HG03457 (cell line): ENCODE data around the gene SLC25A33.
"Not testable (repeated sequence)": the region's sequence is repeated elsewhere in the genome, so short reads cannot be mapped to it uniquely, and the experiment has no call there.

Source experiments
- ATAC-seq: cut with Tn5 transposase; IDR thresholded peaks from one replicate; pipeline ENCODE4 v1.9.1; 2021; ENCODE audit warnings: moderate number of reproducible peaks; ENCODE audit not compliant: unreplicated experiment

Gene SLC25A33

DNA sequence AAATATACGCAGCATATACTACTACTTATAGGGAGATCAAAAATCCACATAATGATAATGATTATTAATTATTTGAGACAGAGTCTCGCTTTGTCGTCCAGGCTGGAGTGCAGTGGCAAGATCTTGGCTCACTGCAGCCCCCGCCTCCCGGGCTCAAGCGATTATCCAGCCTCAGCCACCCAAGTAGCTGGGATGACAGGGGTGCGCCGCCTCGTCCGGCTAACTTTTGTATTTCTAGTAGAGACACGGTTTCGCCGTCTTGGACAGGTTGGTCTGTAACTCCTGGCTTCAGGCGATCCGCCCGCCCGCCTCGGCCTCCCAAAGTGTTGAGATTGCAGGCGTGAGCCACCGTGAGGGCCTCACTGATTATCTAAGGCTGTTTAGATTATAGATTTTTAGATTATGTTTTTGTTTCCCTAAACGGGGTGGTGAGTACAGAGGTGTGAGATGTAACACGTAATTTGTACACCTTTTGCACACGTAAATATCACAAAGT lies 548 bp upstream of the SLC25A33 start:
- no peak for ATAC-seq

DNA sequence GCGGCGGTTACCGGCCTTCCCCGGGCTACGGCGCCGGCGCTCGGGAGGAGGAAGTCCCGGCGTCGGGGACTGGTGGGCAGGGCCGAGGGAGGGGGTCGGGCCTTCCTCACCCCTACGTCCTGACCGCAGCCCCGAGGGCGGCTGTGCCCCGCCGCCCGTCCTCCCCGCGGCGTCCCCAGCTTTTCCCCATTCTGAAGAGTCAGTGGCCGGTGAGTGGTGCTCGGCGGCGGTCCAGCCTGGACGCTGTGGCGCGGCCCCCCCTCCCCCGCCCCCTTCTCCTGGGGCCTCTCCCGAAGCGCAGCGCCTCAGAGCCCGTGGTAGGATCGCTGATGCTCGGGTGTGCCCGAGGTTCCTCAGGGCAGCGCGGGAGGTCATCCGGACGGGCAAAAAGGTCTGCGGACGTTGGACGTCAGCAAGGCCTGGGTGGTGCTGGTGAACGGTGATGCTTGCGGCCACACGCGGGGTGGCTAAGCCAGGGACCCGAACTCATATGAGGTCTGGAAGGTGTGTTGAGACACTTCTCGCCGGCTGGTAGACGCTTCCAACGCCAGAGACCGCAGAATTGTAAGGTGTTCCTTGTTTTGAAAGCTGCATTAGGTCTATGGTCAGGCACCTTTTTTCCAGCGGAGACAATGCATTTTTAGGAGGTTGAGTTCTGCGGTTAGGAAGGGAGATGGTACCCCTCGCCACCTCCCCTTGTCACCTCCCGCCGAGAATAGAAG lies 725 bp downstream of the SLC25A33 start:
- peak; percentile 31 for ATAC-seq

DNA sequence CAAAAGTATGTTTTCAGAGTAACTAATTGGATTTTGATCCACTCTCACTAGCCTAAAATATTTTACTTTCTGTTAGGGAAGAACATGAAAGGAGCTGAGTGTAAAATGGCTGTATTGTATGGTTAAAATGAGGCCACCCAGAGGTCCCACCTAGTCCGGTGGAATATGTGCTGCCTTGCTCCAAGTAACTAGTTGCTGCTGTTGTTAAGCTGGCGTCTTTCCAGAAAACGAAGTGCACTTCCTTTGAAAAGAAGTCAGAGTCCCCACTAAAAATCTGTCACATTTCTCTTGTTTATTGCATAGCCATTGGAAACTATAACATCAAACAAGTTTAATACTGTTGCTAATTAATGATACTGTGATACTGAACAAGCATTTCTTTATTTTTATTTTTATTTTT lies 3.2 kb downstream of the SLC25A33 start:
- no peak for ATAC-seq

DNA sequence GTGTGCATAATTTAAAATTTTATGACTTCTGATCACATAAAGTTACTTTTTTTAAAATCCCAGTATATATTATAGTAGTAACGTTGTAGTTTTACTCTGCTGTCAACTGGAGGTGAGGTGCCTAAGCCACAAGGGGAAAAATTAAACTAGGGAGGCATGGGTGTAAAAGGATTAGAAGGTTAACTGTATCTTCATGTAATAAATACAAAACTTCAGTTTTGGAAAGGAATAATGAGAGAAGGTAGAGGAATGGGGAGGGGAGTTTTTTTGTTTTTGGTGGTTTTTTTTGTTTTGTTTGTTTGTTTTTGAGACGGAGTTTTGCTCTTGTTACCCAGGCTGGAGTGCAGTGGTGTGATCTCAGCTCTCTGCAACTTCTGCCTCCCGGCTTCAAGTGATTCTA lies 5.7 kb downstream of the SLC25A33 start:
- no peak for ATAC-seq

DNA sequence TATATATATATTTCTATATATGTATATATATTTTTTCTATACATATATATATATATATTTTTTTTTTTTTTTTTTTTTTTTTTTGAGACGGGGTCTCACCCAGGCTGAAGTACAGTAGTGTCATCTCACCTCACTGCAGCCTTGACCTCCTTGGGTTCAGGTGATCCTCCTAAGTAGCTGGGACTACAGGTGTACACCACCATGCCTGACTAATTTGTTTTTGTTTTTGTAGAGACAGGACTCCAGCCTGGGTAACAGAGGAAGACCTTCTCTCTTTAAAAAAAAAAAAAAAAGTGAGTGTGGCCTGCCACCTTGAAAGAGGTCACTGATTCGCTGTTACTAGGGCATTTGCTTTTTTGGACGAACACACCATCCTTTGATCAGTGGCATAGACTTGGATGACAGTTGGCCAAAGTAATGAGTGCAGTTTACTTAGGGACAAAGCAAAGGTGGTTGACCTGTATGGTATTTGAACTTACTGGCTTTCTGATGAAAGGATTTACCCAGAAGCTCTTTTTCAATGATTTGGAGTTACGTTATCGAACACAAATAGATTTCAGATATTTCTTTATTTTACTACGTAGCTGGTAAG lies 10.8 kb downstream of the SLC25A33 start:
- ATAC-seq = no peak

DNA sequence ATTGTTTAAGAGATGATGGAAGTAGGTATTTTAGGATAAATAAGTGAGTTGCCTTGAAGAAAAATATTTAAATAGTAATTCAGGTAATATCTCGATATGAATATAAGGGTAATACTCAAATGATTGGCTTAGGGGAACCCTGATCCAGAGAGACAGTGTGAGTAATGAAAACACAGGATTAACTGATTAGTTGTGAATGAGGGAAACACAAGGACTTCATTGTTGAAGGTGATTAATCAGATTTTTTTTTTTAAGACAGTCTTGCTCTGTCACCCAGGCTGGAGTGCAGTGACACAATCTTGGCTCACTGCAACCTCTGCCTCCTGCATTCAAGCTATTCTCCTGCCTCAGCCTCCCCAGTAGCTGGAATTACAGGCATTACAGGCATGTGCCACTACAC lies 12.7 kb downstream of the SLC25A33 start:
- ATAC-seq = no peak

DNA sequence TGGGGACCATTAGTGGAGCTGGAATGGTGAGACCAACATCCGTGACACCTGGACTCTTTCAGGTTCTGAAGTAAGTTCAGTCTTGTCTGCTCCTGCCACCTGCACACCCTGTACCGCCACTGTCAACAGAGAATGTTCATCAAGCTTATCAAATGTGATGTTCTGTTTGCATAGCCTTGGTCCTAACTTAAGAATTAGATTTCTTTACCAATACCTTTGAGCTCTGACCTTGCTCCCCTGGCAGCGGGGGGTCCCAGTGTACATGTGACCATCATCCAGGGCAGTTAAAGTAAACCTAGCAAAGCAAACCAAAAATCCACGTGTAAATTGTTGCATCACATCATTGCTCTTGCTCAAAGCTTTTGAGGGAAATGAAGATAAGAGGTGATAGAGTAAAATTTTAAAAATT lies 14.5 kb downstream of the SLC25A33 start:
- ATAC-seq = no peak

DNA sequence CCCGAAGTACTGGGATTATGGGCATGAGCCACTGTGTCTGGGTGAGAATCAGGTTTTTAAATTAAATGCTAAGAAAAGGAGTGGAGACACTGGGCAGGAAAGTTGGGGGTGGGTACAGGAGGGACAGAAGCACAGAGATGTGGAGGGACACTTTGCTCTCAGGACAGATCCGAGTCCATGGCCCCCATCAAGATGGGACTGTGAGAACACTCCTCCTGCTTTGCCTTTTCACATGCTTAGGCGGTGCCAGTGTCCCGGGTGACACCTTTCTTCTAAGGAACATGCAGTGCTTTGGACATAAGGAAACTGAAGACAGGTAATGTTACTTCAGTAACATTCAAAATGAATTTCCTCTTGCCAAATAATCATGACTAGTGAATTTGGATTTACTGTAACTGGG lies 16.7 kb downstream of the SLC25A33 start:
- ATAC-seq = no peak

DNA sequence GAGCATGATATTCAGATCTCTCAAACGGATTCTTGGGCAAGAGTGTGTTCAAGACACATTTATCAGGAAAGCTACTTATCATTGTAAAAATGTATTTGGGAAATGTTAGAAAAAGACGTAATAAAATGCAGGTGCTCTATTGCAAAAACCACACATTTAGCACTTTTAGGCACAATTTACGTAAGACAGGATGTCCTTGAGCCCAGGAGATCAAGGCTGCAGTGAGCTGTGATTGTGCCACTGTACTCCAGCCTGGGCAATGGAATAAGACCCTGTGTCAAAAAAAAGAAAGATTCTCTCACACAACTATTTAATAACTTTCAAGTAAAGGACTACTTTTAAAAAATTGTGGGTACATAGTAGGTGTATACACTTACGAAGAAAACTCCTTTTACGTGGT lies 18.4 kb downstream of the SLC25A33 start:
- ATAC-seq = no peak

DNA sequence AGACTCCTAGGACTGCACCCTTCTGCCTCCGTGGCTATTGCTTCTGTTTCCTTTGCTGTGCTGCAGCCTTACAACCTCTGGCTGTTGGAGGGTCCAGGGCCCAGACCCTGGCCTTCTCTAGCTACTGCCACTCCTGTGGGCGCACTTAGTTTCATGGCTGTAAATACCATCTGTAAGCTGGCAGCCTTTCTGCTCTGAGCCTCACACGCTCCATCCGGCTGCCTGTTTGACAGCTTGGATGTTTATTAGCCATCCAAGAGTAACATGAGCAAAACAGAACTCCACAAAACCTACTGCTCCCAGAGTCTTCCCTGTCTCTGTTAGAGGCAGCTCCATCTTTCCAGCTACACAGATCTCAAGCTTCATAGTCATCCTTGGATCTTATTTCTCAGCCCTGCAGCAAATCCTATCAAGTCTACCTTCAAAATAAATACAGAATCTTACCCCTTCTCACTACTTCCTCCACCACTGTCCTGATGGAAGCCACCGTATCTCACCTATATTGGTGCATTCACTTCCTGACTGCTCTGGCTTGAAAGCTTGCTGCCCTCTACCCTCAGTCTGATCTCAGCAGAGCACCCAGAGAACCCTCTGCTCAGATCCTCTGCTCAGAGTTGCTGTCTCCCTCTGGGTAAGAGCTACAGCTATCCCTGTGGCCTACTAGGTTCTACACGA lies 19.1 kb downstream of the SLC25A33 start:
- no peak for ATAC-seq

DNA sequence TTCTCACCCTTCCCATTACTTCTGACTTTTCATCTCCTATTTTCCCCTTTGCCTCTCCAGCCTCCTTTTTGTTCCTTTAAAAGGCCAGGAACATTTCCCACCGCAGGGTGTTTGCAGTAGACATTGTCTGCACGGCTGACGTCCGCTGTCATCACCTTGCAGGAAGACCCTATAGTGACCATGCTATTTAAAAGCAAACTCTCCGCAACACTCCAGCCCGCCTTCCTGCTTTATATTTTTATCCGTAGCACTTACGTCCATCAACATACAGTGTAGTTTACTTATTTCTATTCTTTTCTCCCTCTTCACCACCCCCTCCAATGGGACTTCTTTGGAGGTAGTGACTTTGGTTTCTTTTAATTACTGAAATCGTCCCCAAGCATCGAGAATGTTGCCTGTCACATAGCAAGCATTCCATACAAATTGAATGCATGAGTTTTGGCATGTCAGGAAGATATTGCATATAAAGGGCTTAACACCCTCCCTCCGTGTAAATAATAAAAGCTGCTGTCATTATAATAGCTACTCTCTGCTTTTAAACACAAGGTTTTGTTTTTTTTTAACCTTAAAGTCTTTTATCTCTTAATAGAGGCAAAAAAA lies 19.8 kb downstream of the SLC25A33 start:
- no peak for ATAC-seq

DNA sequence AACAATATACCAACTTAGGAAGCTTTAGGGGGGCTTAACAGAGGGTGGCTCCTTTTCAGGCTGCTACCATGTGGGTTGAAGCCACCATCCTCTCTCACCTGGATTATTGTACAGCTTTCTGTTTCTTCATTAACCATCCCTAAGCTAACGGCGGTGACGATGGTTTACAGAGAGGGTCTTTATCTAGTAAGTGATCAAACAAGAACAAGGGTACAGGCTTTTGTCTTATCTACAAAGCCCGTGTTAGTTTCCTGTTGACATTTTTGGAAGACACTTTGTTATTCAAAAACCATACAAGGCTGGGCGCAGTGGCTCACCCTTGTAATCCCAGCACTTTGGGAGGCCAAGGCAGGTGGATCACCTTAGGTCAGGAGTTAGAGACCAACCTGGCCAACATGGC lies 20.4 kb downstream of the SLC25A33 start:
- ATAC-seq = no peak

DNA sequence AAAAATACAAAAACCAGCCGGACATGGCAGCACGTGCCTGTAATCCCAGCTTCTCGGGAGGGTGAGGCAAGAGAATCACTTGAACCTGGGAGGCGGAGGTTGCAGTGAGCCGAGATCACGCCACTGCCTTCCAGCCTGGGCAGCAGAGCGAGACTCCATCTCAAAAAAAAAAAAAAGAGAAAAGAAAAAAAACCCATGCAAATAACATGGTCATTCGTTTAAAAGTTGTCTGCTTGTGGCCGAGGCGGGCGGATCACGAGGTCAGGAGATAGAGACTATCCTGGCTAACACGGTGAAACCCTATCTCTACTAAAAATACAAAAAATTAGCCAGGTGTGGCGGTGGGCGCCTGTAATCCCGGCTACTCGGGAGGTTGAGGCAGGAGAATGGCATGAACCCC lies 20.8 kb downstream of the SLC25A33 start:
- ATAC-seq = not testable (repeated sequence)

DNA sequence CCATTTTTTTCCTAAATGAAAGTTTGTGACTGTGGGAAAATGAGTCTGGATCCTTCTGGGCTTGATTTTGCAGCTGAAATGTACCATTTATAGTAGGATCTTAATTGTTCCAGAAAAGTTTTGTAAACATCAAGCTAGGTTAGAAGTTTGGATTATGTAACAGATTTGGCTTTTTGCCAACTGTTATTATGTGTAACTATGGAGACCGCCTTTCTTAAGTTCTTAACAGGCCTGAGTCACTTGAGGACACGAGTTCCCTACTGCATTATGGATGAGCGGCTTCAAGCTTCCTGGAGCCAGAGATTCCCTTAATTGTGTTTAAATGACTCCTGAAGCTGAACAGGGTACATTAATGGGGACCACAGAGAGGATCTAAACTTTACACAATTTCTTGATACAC lies 22.2 kb downstream of the SLC25A33 start:
- no peak for ATAC-seq

DNA sequence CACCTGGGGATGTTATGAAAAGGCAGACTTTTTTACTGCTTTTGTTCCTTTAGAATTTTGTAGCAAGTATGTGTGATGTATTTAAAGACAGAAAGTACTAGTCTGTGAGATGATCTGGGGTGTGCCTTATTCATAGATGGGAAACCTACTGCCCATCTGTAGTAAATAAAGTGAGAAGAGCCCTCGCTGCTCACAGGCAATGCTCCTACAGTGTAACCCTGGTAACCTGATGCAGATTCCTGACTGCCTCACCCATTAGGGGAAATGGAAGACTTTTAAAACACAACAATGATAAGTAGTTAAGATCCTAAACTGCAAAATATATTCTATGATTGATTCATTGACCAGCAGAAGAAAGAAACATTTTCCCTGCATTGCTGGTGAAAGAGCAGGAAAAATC lies 30.0 kb downstream of the SLC25A33 start:
- no peak for ATAC-seq

DNA sequence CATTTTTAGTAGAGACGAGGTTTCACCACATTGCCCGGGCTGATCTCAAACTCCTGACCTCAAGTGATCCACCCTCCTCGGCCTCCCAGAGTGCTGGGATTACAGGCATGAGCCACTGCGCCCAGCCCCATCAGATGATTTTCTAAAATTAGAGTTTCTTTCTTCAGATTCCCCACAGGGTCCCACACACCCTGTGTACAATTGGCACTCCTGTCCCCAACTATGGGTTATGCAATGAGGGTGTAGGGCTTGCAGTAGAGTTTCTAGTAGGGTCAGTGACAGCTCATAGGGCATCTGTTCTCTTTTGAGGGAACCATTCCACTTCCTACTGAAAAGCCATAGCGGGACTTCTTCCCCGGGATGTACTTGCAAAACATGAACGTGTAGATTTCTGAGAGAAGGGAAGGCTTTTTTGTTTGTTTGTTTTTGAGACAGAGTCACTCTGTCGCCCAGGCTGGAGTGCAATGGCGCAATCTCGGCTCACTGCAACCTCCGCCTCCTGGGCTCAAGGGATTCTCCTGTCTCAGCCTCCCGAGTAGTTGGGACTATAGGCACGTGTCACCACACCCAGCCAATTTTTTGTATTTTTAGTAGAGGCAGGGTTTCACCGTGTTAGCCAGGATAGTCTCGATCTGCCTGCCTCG lies 31.7 kb downstream of the SLC25A33 start:
- ATAC-seq = not testable (repeated sequence)

DNA sequence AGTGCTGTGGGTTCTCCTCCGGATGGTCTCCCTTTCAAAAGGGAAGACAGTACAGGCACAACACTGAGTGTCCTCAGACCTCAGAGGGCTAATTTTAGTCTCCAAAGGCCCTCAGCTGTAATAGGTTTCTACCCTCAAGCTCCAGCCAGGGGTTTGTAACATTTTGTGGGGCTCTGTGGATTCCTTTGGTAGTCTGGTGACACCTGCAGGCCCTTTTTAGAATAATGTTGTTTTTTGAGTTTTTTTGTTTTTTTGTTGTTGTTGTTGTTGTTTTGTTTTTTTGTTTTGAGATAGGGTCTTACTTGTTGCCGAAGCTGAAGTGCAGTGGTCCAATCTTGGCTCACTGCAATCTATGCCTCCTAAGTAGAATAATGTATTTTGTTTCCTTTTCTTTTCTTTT lies 34.5 kb downstream of the SLC25A33 start:
- ATAC-seq = no peak

DNA sequence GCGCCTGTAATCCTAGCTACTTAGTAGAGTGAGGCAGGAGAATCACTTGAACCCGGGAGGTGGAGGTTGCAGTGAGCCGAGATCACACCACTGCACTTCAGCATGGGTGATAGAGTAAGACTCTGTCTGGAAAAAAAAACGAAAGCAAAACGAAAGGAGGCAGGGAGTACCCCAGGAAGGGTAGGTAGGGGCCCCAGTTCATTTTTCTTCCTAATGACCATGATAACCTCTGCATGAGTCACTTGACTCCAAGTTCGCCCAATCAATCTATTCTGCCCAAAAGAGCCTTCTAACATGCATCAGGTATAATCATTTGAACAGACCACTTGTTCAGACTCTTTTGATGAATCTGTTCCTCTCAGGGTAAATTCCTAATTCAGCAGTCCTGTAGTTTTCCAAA lies 36.2 kb downstream of the SLC25A33 start:
- no peak for ATAC-seq

DNA sequence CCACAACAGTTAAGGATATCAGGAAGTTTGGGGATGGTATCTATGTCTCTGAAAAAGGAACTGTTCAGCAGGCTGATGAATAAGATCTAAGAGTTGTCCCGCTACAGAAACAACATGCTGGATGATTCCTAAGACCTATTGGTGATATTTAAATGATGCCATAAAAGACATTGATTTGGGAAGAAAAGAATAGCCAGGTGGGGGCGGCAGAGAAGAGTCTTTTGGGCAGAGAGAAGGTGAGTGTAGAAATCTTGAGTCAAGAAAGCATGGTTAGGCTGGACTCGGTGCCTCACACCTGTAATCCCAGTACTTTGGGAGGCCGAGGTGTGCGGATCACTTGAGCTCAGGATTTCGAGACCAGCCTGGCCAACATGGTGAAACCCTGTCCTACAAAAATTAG lies 37.6 kb downstream of the SLC25A33 start:
- ATAC-seq = no peak

DNA sequence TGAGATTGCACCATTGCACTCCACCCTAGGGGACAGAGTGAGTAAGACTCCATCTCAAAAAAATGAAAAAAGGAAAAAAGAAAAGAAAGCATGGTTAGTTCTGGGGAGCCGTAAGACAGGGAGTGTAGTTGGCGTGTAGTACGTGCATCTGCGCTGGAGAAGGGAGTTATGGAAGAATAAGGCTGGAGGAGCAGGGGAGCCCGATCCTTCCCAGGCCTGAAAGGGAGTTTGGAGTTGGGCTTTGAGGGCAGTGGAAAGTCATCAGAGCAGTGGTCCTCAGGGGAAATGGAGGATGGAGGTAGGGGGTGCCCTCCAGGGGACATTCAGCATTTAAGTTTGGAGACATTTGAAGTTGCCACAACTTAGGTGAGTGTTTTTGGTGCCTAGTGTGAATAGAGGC lies 38.2 kb downstream of the SLC25A33 start:
- no peak for ATAC-seq

DNA sequence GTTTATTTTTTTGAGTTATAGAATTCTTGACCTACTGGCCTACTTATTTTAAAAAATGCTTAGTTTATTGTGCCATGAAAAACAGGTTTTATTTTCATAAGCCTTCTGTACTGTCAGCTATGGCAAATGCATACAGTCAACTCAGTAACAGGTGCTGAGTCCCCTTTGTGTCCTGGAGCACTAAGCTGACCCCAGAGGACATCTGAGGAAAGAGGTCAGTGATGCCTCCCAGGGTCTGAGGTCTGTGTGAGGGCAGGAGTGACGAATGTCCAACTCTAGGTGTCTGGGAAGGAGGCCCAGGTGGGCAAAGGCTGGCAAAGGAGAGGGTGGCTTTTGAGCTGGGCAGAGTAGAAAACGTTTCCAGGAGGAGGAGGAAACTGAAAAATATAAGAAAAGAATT lies 41.7 kb downstream of the SLC25A33 start:
- ATAC-seq = no peak
